Keratinocyte (primary cell): ENCODE results near the gene CEP95.

Experiments
- EZH2 ChIP-seq: IDR thresholded peaks from one replicate; pipeline ENCODE4 v1.6.1; 2012; ENCODE audit warnings: inconsistent platforms, mild to moderate bottlenecking, low read length, moderate library complexity
- TF ChIP-seq, protein P1 (sequence below), 3 experiments: IDR thresholded peaks in 1 of 3; conservative IDR thresholded peaks in 1 of 3; optimal IDR thresholded peaks in 1 of 3; 2 replicates in 2 of 3; 3 replicates in 1 of 3; pipeline versions ENCODE3 to v1.5.1; 2011; ENCODE audit warnings: low read length in 3 of 3, mild to moderate bottlenecking in 3 of 3, moderate library complexity in 2 of 3, control low read depth in 1 of 3, inconsistent platforms in 1 of 3; ENCODE audit not compliant: insufficient read depth in 2 of 3; ENCODE audit errors: extremely low read depth in 1 of 3

DNA sequence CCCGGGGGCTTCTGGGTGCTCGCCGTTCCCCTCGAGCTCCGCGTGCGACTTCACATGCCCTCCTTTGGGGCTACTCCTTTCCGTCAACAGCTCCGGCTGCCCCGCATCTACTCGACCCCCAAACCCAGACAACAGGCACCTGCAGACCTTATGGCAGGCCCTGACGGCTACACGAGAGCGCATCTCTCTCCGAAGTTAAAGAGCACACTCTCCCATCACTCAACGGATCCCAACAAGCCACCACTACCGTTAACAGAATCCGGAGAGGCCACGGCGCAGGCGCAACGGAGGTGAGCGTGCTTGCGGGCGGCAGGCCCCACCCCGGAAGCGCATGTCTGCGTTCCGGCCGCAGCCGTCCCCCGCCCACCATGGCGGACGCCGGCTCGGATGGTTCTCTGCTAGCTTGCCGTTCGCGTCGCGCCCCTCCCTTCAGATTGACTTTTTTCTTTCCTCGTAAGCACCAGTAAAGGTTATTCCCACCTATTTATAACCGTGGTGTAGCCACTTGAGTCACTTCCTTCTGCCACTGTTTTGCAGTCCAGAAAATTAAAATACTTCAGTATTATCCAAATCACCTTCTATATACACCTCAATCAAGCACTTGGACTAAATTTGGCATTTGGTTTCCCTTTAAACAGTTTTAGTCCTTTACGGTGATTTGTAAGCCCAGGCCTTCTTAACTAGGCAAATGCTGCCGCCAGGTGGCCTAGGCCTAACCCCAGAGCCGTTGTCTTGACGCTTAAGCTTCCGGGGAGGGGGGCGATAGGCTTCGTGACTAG is 9.8 kb upstream of the CEP95 start, which contains the start of gene POLG2:
- TF ChIP-seq EZH2: no peak
- TF ChIP-seq, protein P1, sequence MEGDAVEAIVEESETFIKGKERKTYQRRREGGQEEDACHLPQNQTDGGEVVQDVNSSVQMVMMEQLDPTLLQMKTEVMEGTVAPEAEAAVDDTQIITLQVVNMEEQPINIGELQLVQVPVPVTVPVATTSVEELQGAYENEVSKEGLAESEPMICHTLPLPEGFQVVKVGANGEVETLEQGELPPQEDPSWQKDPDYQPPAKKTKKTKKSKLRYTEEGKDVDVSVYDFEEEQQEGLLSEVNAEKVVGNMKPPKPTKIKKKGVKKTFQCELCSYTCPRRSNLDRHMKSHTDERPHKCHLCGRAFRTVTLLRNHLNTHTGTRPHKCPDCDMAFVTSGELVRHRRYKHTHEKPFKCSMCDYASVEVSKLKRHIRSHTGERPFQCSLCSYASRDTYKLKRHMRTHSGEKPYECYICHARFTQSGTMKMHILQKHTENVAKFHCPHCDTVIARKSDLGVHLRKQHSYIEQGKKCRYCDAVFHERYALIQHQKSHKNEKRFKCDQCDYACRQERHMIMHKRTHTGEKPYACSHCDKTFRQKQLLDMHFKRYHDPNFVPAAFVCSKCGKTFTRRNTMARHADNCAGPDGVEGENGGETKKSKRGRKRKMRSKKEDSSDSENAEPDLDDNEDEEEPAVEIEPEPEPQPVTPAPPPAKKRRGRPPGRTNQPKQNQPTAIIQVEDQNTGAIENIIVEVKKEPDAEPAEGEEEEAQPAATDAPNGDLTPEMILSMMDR (optimal IDR thresholded peaks at IDR 0.05 in 1 of 3, IDR thresholded peaks at IDR 0.05 in 1 of 3, conservative IDR thresholded peaks at IDR 0.05 in 1 of 3; ENCODE audit: extremely low read depth in 1 of 3, insufficient read depth in 2 of 3, low read length in 3 of 3): peak; percentile 51 to 62 (median 51)
